Measurements from ENCODE around the gene CUBN.

CUBN gene

GRCh38 chr10:16927546-16927945 is 202.1 kb downstream of the CUBN start (continued):
- TF ChIP-seq, protein P1, sequence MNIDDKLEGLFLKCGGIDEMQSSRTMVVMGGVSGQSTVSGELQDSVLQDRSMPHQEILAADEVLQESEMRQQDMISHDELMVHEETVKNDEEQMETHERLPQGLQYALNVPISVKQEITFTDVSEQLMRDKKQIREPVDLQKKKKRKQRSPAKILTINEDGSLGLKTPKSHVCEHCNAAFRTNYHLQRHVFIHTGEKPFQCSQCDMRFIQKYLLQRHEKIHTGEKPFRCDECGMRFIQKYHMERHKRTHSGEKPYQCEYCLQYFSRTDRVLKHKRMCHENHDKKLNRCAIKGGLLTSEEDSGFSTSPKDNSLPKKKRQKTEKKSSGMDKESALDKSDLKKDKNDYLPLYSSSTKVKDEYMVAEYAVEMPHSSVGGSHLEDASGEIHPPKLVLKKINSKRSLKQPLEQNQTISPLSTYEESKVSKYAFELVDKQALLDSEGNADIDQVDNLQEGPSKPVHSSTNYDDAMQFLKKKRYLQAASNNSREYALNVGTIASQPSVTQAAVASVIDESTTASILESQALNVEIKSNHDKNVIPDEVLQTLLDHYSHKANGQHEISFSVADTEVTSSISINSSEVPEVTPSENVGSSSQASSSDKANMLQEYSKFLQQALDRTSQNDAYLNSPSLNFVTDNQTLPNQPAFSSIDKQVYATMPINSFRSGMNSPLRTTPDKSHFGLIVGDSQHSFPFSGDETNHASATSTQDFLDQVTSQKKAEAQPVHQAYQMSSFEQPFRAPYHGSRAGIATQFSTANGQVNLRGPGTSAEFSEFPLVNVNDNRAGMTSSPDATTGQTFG (tag by site-specific recombination; IDR thresholded peaks at IDR 0.05; ENCODE audit: borderline replicate concordance), result no peak
- TF ChIP-seq ZNF654 (tag by site-specific recombination; IDR thresholded peaks at IDR 0.05; ENCODE audit: low read depth) (no peak), ZNF26 (tag by site-specific recombination; IDR thresholded peaks at IDR 0.05) (no peak), GFI1B (tag by site-specific recombination; IDR thresholded peaks at IDR 0.05) (no peak), ZBTB44 (tag by site-specific recombination; IDR thresholded peaks at IDR 0.05) (no peak), ZIC2 (tag by site-specific recombination; IDR thresholded peaks at IDR 0.05) (no peak), ZNF324 (tag by site-specific recombination; IDR thresholded peaks at IDR 0.05) (no peak)

DNA sequence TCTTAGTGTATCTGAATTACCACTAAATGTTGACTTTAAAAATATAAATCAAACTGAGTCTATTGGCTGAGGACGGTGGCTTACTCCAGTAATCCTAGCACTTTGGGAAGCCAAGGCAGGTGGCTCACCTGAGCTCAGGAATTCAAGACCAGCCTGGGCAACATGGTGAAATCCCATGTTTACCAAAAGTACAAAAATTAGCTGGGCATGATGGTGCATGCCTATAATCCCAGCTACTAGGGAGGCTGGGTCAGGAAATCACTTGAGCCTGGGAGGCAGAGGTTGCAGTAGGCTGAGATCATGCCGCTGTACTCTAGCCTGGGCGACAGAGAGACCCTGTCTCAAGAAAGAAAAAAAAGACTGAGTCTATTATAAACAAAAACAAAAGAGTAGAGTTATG is 205.9 kb downstream of the CUBN start:
- Histone ChIP-seq H3K36me3 (ENCODE audit: control insufficient read depth in 2 of 2, insufficient read depth in 1 of 2, low read length in 2 of 2) (no peaks in the 10 kb centered on the region), H3K9me3 (ENCODE audit: control insufficient read depth, insufficient read depth, low read depth, low read length) (no peaks in the 10 kb centered on the region), H3K27ac (ENCODE audit: extremely low read depth, low read depth, low read length) (no peak overlapping the region), H3K4me3 (ENCODE audit: low read depth, low read length) (no peak overlapping the region), H3K4me1 (ENCODE audit: control insufficient read depth, insufficient read depth, low read length) (no peaks in the 10 kb centered on the region)
- ChIA-PET POLR2A (no interaction called here), CTCF (interaction anchor here (0.7 kb wide), 1 partner anchor 455 kb away, joined by 4 read pairs; no protein-coding TSS in a partner anchor)
- TF ChIP-seq, protein P2, sequence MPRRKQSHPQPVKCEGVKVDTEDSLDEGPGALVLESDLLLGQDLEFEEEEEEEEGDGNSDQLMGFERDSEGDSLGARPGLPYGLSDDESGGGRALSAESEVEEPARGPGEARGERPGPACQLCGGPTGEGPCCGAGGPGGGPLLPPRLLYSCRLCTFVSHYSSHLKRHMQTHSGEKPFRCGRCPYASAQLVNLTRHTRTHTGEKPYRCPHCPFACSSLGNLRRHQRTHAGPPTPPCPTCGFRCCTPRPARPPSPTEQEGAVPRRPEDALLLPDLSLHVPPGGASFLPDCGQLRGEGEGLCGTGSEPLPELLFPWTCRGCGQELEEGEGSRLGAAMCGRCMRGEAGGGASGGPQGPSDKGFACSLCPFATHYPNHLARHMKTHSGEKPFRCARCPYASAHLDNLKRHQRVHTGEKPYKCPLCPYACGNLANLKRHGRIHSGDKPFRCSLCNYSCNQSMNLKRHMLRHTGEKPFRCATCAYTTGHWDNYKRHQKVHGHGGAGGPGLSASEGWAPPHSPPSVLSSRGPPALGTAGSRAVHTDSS (tag by site-specific recombination; IDR thresholded peaks at IDR 0.05), result no peak
- TF ChIP-seq YY1 (tag by site-specific recombination; IDR thresholded peaks at IDR 0.05) (no peak), ZNF544 (tag by site-specific recombination; IDR thresholded peaks at IDR 0.05) (no peak), TCF7L2 (IDR thresholded peaks at IDR 0.05; ENCODE audit: borderline replicate concordance, low read depth, low read length) (no peak), EGR2 (tag by site-specific recombination; IDR thresholded peaks at IDR 0.05; ENCODE audit: low read depth) (no peak)
- TF ChIP-seq, protein P3, sequence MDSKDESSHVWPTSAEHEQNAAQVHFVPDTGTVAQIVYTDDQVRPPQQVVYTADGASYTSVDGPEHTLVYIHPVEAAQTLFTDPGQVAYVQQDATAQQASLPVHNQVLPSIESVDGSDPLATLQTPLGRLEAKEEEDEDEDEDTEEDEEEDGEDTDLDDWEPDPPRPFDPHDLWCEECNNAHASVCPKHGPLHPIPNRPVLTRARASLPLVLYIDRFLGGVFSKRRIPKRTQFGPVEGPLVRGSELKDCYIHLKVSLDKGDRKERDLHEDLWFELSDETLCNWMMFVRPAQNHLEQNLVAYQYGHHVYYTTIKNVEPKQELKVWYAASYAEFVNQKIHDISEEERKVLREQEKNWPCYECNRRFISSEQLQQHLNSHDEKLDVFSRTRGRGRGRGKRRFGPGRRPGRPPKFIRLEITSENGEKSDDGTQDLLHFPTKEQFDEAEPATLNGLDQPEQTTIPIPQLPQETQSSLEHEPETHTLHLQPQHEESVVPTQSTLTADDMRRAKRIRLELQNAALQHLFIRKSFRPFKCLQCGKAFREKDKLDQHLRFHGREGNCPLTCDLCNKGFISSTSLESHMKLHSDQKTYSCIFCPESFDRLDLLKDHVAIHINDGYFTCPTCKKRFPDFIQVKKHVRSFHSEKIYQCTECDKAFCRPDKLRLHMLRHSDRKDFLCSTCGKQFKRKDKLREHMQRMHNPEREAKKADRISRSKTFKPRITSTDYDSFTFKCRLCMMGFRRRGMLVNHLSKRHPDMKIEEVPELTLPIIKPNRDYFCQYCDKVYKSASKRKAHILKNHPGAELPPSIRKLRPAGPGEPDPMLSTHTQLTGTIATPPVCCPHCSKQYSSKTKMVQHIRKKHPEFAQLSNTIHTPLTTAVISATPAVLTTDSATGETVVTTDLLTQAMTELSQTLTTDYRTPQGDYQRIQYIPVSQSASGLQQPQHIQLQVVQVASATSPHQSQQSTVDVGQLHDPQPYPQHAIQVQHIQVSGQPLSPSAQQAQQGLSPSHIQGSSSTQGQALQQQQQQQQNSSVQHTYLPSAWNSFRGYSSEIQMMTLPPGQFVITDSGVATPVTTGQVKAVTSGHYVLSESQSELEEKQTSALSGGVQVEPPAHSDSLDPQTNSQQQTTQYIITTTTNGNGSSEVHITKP (tag by site-specific recombination; IDR thresholded peaks at IDR 0.05), result no peak
